Activated CD4-positive, CD25-positive, alpha-beta regulatory T cell treated with anti-CD3 and anti-CD28 coated beads, Interleukin-2, amount 50 U/mL, for 24 hours (primary cell): ENCODE measurements around the gene ABCA2.

Experiments used
- ATAC-seq, 2 donors: fragments of 150-1000 bp; cut with Tn5 transposase; one replicate each; pipeline ENCODE4 v1.10.0; 2021; ENCODE audit warnings: mild to moderate bottlenecking in 1 of 2, moderate library complexity in 1 of 2

ABCA2 gene

DNA sequence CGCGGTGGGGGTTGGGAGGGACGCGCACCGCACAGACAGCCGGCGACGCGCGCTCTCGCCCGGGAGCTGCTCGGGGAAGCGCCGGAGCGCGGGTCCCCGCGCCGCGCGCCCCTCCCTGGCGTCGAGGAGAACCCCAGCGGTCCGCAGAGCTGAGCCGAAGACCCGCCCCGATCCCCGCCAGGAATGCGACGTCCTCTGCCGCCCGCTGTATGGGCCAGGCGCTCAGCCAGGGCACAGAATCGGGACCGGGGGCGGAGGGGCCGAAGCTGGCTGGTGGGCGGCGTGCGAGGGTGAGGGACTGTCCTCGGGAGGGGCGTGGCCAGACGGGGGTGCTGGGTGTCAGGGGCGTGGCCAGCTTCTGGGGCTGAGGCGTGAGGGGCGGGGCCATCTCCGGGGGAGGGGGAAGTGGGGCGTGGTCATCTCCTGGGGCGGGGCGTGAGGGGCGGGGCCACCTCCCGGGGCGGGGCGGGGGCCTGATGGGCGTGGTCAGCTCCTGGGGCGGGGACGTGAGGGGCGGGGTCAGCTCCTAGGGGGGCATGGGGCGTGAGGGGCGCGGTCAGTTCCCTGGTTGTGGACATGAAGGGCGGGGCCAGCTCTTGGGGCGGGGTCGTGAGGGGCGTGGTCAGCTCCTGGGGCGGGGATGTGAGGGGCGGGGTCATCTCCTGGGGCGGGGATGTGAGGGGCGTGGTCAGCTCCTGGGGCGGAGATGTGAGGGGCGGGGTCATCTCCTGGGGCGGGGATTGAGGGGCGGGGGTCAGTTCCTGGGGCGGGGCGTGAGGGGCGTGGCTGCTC lies 49.8 kb downstream of the ABCA2 start:
- ATAC-seq: peak in 1 of 2 donors; percentile 14

DNA sequence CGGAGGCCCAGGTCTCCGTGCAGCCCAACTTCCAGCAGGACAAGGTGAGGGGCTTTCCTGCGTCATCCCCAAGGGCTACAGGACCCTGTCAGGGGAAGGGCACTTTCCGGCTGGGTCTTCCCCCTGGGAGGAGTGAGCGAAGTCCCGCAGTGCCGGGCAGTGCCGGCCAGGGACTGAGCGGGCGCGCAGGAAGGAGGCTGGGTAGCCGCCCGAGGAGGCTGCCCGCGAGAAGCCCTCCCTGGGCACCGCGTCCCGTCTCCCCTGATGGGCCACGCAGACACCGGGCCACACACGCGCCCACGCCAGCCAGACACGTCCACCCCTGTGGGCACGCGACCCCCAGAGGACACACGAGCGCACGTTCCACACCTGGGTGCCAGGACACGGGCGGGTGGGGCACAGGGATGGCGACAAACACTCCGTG lies 50.4 kb downstream of the ABCA2 start:
- no peak for ATAC-seq

DNA sequence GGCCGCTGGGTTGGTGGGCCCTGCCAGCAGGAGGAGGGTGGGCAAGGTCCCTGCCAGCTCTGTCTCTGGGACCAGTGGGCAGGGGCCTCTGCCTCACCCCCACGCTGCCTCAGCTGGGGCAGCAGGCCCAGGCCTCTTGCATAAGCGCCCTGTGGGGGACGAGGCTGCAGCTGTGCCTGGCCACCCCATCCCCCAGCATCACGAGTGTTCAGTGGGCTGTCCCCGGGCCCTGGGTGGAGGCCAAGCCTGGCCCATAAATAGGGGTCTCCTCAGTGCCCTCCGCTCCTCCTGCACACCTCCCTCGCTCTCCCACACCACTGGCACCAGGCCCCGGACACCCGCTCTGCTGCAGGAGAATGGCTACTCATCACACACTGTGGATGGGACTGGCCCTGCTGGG lies 50.8 kb downstream of the ABCA2 start, which contains the start of gene PTGDS:
TSS of gene PTGDS (plus strand) at position 282 of the 400 bp plus-strand sequence. CDS start at position 357, 75 bp downstream.
- no peak for ATAC-seq

DNA sequence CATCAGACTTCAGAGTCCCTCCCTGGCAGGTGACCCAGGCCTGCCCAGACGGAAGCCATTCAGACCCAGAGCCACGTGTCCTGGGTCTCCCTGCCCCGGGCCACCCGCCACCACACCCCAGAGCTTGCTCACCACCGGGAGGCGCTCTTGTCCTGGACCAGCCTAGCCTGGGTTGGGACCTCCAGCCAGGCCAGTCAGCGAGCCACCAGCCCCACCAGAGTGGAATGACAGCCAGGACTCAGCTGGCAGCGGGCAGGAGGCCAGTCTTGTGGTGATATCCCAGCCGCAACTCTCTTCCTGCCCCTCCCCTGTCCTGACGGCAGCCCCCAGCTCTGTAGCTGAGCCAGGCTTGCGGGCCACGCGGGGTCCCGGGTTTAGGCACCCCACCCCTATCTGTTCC lies 52.4 kb downstream of the ABCA2 start:
- no peak for ATAC-seq

DNA sequence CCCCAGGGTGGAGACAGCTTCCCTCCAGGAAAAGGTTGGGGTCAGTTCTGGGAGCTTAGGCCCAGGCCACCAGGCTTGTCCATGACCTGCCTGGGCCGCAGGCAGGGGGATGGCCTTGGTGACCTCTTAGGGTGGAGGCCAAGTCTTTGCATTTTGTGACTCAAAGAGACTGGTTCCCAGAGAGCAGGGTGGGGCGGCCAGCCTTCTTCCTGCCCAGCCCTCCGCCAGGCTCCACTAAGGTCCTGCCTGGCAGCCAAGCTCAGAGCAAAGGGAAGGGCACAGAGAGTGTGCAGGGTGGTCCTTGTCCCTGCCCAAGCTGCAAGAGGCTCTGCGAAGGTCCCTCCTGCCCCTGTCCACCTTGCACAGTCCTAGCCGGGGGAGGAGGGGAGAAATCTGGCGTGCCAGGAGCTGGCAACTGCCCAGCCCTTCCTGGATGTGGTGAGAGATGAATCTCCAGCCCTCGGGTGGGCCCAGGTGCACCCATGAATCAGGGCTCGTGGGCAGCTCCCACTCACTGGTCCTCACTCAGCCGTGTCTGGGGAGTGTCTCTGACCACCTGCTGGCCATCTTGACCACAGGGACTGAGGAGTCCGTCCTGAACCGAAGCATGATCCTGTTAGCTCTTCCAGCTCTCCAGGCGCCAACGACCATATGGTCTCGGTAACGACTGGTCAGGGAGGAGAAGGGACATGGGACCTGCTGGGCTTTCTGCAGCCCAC lies 53.1 kb downstream of the ABCA2 start:
- no peak for ATAC-seq

DNA sequence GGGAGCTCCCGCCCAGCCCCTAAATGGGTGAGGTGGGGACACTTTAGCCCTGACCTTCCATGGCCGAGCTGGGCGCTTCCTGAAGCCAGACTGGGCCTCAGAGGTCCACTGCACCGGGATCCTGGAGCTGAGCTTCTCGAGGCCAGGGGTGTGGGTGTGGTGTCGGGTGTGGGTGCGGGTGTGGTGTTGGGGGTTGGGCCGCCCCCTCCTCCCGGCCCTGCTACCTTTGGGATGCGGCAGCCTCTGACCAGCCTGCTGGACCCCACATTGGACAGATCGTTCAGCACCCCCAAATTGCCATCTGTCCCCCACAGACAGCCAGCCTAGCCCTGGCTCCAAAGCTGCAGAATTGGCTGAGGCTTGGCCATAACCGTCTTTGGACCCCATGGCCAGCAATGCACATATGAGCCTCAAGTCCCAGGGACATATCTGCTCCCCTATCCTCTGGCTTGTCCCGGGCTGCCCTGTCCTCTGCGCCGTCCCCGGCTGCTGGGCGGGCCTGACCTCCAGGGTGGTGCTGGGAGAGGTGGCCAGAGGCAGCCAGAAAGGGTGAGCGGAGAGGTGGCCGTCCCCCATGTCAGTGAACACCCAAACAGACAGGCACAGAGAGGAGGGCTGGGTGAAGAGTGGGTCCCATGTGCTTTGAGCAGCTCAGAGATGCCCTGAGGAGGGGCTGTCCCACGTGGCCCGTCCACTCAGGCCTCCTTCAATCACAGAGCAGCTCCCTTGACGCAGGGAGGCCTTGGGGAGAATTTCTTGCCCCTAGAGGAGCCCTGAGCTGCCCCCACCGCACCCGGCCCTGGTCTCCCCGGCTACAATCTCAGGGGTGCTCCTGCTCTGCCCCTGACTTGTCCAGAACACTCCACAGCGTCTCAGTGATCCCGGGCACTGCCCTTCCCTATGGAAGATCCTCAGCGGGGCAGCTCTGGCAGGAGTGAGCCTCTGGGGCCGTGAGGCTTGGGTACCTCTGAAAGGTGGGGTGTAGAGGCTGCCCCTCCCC lies 54.1 kb downstream of the ABCA2 start:
- ATAC-seq: no peak

DNA sequence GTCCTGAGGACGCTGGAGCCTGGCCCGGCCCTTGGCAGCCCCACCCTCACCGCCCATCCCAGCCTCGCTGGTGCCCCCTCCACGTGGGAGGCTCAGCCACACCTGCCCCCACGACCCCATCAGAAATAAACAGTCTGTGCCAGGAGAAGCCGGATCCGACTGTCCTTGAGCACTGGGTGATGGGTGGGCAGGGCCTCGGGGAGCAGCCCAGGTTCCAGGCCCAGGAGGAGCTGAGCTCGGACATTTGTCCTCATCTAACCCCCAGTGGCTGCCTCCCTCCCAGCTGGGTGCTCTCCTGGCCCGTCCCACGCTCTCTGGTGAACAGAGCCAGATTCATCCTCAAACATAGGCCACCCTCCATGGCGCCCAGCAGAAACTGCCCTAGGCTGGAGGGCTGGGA lies 55.3 kb downstream of the ABCA2 start:
- ATAC-seq: no peak

DNA sequence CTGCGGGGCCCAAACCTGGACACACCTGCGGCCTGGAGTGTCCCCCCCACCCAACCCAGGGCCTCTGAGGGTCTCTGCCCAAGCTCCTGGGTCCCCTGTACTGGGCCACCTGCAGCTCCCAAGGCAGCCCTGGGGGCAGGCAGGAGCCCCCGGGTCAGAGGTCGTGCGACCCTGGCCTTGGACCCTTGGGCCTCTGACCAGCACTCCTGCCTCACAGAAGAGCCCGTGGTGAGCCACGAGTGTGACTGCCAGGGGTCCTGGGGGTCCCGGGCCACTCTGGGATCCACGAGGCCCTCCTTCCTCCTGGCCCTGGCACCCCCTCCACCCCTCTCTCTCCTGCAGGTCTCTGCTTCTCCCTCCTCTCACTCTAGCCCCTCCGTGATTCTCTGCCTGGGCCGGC lies 55.7 kb downstream of the ABCA2 start:
- no peak for ATAC-seq

DNA sequence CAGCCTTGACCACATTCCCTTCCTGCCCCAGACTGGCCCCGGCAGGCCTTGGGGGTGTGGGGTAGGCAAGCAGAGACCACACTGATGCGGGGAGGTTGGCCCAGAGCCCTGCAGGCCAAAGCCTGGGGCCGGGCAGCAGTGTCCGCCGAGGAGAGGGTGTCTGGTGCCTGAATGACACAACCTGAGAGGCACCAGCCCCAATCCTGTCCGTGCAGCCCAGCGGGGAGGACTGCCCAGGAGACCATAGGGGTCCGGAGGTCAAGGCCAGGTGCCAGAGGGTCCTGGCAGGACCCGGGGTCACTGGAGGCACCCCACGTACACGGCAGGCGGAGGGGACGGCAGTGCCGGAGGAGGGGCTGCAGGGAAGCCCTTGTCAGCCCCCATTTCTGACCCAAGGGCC lies 56.3 kb downstream of the ABCA2 start:
- ATAC-seq: no peak

DNA sequence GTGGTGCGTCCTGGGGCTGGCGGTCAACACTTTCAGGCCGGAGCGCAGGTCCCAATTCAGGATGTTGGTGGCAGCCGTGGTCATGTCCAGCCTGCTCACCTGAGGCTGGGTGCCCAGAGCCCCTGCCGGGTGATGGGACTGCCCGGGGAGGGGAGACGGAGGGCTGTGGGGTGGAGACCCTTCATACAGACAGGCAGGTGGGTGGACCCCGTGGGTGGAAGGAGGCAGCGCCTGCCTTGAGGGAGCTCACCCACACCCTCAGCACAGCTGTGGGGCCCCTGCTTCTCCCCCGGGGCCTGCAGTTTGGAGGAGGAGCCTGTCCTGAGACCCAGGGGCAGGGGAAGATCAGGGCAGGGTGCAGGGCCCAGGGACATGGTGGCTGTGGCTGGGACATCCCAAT lies 57.7 kb downstream of the ABCA2 start:
- ATAC-seq: no peak

DNA sequence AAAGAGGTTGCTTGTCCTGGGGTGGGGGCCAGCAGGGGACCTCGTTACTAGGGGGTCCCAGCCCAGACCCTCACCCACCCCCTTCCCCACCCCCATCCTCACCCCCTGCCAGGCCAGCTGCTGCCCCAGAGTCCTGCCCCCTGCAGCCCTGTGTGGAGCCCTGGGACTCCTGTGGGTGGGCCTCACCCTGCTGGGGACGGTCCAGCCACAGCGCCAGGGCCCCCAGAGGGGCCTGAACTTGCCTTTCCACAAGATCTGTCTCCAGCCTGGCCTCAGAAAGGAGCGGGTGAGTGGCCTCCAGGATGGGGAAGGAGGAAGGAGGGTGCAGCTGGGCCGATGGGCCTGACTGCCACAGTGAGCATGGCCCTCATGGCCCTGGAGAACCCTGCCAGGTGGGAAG lies 58.3 kb downstream of the ABCA2 start:
- ATAC-seq: no peak

DNA sequence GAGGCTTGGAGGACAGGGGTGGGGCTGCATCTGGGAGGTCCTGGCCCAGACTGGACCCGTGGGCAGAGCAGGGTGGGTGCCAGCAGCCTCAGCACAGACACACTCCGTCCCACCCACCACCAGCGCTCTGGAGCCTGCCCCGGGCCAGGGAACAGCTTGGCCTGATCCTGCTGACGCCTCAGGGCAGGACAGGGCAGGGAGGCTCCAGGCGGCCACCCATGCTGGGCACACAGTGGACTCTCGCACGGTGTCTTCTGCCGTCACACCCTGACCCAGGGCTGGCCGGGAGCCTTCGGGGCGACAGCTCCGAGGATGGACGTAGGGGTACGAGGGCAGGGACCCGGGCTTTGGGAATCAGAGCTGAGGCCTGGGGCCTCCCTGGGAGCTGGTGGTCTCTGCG lies 58.9 kb downstream of the ABCA2 start:
- ATAC-seq: no peak

DNA sequence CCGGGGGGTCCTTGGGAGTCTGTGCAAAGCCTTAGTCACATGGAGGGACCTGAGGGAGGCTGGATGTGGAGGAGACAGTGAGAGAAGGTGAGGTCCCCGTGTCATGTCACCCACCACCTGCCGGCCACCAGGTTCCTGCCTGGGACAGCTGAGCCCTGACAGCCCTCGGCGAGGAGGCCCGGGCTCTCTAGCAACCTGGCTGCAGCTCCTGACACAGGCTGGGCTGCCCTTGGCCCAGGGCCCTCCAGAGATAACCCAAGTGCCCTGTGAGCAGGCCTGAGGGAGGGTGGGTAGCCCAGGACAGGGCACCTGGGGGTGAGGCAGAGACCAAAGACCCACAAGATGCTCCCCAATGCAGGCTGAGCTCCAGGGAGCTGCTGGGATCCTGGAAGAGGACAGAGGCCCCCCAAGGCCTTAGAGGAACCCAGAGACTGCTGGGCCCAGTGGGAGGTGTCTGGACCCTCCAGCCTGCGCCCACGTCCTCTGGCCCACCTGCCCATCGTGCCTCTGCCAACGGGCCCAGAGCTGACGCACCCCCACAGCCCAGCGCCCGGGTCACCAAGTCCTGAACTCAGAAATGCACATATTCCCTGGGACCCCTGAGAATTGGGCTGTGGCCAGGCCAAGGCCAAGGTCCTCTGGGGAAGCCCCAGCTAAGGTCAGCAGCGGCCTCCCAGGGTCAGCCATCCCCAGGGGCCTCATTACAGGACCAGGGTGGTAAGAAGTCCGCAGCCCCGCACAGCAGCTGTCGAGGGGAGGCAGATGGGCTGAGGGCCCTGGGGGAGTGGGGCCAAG lies 59.5 kb downstream of the ABCA2 start:
- ATAC-seq: no peak

DNA sequence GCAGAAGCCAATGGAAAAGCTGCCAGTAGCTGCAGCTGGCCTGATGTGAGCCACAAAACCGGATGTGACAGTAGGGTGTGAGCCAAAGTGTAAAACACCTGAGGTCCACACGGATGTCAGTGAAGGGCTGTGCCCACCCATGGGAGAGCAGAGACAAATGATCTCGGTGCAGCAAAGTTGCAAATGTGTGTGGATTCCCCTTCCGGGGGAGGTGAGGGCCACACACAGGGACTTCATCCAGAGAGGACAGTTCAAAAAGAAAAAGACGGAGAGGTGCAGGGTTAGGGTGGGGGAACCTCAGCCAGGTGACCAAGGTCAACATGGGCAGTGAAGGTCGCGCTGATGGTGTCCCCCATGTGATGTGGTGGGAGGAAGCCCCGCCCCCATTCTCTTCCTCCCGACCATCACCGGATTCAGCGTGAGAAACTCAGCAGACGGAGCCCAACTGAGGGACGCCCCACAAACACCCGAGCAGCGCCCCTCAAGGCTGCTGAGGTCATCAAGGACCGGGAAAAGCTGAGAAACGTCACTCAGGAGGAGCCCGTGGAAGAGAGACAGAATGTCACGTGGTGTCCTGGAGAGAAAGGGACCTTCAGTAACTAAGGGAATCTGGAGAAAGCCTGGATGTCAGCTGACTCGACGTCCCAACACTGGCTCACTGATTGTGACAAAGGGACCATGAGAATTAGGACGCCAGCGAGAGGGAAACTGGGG lies 62.1 kb downstream of the ABCA2 start:
- ATAC-seq: peak; percentile 60 to 69

DNA sequence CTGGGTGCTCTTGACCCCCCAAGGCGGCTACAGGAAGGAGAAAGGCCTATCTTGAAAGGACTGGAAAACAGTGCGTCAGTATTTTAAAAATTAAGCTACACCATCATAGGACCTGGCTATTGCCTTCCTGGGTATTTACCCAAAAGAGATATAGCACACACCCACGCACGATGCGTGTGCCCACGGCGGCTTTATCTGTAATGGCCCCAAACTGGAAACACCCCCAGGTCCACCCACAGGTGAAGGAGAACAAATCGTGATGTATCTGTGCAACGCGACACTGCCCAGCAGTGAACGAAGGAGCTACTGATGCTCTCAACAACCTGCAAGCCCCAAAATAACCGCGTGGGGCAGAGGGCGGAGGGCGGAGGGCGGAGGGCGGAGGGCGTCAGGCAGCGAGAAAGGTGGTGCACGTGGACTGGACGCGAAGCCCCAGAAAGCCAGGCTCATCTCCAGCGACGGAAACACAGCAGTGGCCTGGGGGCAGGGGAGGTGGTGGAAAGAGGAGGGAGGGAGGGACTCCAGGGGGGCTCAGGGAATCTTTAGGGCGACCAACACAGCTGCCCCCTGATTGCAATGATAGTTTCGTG lies 63.1 kb downstream of the ABCA2 start:
- no peak for ATAC-seq

DNA sequence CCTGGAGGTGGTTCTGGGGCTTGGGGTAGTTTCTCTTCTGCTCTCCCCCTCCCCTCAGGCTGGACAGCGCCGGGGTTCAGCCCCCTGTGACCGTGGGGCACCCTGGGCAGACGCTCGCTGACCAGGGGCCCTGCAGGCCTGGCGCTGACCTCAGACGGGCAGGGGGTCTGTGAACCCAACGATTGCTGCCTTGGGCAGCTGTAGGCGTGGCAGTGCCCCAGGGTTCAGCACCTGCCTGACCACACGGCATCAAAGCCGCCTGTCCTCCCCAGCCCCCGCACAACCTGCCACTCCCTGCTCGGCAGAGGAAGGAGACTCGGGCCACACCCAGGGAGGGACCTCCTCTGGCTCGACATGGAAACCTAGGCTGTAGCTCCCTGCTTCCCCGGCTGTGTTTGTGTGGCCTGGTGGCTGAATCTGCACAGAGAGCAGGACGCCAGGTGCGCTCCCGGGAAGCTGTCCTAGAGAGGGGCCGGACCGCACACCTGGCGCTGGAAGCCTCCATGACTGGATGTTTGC lies 63.8 kb downstream of the ABCA2 start:
- ATAC-seq: no peak

DNA sequence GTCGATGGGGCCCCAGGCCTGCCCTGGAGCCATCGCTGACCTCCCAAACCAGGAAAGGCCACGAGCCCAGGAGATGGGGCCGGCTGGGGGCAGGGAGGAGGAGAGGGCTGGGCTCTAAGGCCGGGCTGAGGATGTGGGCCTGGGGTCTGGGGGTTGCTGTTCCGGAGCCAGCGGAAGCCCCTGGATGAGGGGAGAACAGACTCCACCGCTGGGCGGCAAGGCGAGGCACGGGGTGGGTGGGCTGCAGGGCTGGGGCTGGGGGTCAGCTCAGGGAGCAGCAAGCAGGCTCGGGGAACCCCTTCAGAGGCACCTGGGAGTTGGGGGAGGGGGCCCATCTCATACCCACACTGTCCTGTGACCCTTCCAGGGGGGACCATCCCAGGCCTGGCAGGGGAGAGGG lies 64.3 kb downstream of the ABCA2 start:
- ATAC-seq: no peak

DNA sequence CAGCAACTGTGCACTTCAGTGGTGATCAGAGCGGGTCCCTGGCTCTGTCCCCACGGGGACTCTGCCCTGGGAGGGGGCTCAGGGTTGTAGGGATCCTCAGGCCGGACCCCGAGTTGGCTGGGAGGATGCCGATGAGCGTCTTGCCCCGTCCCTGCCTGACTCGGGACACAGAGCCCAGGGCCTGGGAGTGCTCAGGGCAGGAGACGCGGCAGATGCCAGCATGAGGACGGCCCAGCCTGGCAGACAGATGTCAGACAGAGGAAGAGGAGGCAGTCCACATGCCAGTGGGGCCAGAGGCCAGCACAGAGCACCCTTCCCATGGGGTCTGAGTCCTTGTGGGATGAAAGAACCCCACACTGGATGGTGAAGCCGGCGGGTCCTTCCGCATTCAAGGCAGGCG lies 64.7 kb downstream of the ABCA2 start:
- no peak for ATAC-seq

DNA sequence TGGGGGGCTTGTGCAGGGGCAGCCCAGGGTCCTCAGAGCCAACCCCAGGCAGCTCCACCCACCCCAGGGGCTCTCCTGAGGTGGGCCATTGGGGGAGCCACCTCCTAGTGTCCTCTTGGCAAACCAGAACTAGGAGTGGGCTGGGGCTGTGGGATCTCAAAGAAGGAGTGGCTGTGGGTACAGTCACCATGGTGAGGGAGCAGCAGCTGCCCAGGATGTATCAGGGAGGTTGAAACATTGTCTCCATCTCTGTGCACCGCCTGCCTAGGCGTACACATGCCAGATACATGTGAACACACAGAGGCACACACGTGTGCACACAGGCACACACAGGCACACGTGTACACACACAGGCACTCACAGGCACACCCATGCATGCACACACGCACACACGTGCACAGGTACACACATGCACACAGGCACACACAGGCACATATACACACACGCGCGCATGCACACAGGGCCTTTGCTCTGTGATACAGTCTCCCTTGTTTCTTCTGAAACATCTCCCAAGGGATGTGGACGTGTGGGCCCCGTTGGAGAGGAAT lies 65.3 kb downstream of the ABCA2 start:
- ATAC-seq: no peak

DNA sequence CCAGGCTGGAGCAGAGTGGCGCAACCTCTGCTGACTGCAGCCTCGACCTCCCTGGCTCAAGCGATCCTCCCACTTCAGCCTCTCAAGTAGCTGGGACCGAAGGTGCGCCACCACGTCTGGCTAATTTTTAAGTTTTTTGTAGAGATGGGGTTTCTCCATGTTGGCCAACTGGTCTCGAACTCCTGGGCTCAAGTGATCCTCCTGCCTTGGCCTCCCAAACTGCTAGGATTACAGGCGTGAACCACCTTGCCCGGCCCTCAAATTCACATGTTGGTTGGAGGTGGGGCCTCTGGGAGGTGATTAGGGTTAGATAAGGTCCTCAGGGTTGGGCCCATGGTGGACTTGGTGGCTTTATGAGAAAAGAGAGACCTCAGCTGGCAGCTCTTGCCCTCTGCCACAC lies 65.9 kb downstream of the ABCA2 start:
- ATAC-seq: no peak
